ENCODE results near the gene DYNLRB2. TPM values are rescaled to one million over a fixed set of nuclear protein-coding genes. Genes with fewer than 3 reads are reported as not detected.
A peak's percentile ranks its signal among the peaks of the same experiment; 100 is the strongest.

The DYNLRB2 gene
- polyA plus RNA-seq, 2 donors = 0.69 to 1.00 TPM

DNA sequence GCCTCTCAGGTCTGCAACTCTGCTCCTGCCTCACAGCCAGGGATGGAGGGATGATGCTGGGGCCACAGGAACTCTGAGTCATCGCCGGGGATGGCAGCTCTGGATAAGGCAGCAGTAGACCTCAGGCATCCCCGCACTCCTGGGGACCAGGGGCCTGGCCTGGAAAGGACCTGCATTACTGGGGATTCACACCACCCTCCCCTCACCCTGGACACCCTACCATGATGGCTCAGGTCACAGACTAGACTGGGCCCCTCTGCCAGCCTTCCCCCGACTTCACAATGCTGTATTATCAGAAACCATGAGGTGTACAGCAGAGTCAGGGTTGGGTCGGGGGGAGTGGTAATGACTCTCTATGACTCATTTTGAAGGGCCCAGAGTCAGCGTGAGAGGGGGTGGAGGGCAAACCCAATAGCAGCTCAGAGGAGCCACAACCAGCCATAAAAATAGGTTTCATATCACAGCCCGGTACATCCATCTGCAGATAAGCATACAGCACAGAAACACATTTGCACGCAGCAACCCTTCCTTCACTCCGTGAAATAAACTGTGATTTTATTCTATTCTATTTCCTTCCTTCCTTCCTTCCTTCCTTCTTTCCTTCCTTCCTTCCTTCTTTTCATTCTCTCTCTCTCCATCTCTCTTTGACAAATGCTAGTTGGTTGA lies 28.8 kb downstream of the DYNLRB2 start:
- 47 to 49% methylated on average over 9 of the region's 9 CpGs for WGBS, 2 donors
- no peaks in the 10 kb centered on the region for H3K36me3 ChIP-seq (ENCODE audit: control insufficient read depth in 2 of 2, insufficient read depth in 2 of 2, low read length in 1 of 2)
- no peak overlapping the region for H3K4me3 ChIP-seq (ENCODE audit: low read depth in 1 of 2, low read length in 2 of 2)
- H3K4me1 ChIP-seq (ENCODE audit: control insufficient read depth in 2 of 2, insufficient read depth in 2 of 2, low read length in 1 of 2) = no peaks in the 10 kb centered on the region
- no peaks in the 10 kb centered on the region for H3K27me3 ChIP-seq (ENCODE audit: control insufficient read depth in 1 of 2, insufficient read depth in 2 of 2, low read length in 2 of 2)
- no peak overlapping the region for H3K27ac ChIP-seq (ENCODE audit: low read depth in 2 of 2, low read length in 1 of 2)
- H3K9me3 ChIP-seq (ENCODE audit: control insufficient read depth in 2 of 2, insufficient read depth in 1 of 2, low read depth in 1 of 2, low read length in 1 of 2) = peaks cover 0 to 5% of the 10 kb centered on the region in 2 donors

DNA sequence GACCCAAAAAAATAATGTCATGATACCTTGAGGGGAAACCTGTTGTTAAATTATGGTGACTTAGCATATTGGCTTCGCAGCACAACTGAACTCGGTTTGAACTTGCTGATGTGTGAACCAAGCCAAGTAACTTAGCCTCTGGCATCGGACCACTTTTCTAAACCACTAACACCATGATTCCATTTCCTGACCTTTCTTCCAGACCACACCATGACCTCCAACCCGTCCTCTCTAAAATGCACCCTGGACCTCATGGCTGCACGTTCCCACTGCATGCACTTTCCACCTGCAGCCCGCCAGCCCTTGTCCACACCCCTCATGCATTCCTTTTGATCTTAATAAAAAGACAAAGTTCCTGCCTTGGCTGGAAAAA lies 29.3 kb downstream of the DYNLRB2 start:
- H3K36me3 ChIP-seq (ENCODE audit: control insufficient read depth in 2 of 2, insufficient read depth in 2 of 2, low read length in 1 of 2) = no peaks in the 10 kb centered on the region
- H3K4me3 ChIP-seq (ENCODE audit: low read depth in 1 of 2, low read length in 2 of 2) = no peak overlapping the region
- no peaks in the 10 kb centered on the region for H3K4me1 ChIP-seq (ENCODE audit: control insufficient read depth in 2 of 2, insufficient read depth in 2 of 2, low read length in 1 of 2)
- H3K27me3 ChIP-seq (ENCODE audit: control insufficient read depth in 1 of 2, insufficient read depth in 2 of 2, low read length in 2 of 2) = no peaks in the 10 kb centered on the region
- 28 to 42% methylated on average over 6 of the region's 6 CpGs for WGBS, 2 donors
- no peak overlapping the region for H3K27ac ChIP-seq (ENCODE audit: low read depth in 2 of 2, low read length in 1 of 2)
- H3K9me3 ChIP-seq (ENCODE audit: control insufficient read depth in 2 of 2, insufficient read depth in 1 of 2, low read depth in 1 of 2, low read length in 1 of 2) = peaks cover 0 to 5% of the 10 kb centered on the region in 2 donors

DNA sequence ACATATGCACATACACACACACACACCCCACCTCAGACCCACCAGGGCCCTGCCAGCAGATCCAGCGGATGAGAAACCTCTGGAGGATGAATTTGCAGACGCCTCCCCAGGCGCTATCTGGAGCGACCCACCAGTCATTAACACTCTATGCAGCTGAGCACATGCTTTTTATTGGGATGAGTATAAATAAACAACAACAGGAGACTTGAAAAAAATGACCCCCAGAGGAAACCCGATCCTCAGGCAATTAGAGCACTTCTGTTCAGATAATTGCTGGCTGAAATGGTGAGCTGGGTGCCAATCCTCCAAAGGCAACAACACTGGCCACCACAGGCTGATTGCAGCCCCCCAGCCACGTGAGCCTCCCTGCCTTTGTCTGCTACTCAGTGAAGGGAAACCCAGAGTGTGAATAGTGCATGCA lies 32.9 kb downstream of the DYNLRB2 start:
- Histone ChIP-seq H3K27me3 (ENCODE audit: control insufficient read depth in 1 of 2, insufficient read depth in 2 of 2, low read length in 2 of 2) (no peaks in the 10 kb centered on the region), H3K4me1 (ENCODE audit: control insufficient read depth in 2 of 2, insufficient read depth in 2 of 2, low read length in 1 of 2) (no peaks in the 10 kb centered on the region), H3K36me3 (ENCODE audit: control insufficient read depth in 2 of 2, insufficient read depth in 2 of 2, low read length in 1 of 2) (no peaks in the 10 kb centered on the region), H3K27ac (ENCODE audit: low read depth in 2 of 2, low read length in 1 of 2) (no peak overlapping the region), H3K4me3 (ENCODE audit: low read depth in 1 of 2, low read length in 2 of 2) (no peak overlapping the region), H3K9me3 (ENCODE audit: control insufficient read depth in 2 of 2, insufficient read depth in 1 of 2, low read depth in 1 of 2, low read length in 1 of 2) (peaks cover 0 to 5% of the 10 kb centered on the region in 2 donors)
- WGBS, 2 donors = 72 to 75% methylated on average over 6 of the region's 6 CpGs

DNA sequence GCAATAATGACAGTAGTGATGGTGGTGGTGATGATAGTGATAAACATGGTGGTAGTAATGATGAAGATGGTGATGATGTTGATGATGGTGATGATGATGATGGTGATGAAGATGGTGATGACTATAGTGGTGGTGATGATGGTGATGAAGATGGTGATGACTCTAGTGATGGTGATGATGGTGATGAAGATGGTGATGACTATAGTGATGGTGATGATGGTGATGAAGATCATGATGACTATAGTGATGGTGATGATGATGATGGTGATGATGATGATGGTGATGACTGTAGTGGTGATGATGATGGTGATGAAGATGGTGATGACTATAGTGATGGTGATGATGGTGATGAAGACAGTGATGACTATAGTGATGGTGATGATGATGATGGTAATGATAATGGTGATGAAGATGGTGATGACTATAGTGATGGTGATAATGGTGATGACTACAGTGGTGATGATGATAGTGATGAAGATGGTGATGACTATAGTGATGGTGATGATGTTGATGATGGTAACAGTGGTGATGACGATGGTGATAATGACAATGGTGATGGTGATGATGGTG lies 35.6 kb downstream of the DYNLRB2 start:
- Histone ChIP-seq H3K4me3 (ENCODE audit: low read depth in 1 of 2, low read length in 2 of 2) (no peak overlapping the region), H3K9me3 (ENCODE audit: control insufficient read depth in 2 of 2, insufficient read depth in 1 of 2, low read depth in 1 of 2, low read length in 1 of 2) (peaks cover 0 to 2% of the 10 kb centered on the region in 2 donors), H3K36me3 (ENCODE audit: control insufficient read depth in 2 of 2, insufficient read depth in 2 of 2, low read length in 1 of 2) (no peaks in the 10 kb centered on the region), H3K27ac (ENCODE audit: low read depth in 2 of 2, low read length in 1 of 2) (no peak overlapping the region), H3K4me1 (ENCODE audit: control insufficient read depth in 2 of 2, insufficient read depth in 2 of 2, low read length in 1 of 2) (no peaks in the 10 kb centered on the region), H3K27me3 (ENCODE audit: control insufficient read depth in 1 of 2, insufficient read depth in 2 of 2, low read length in 2 of 2) (no peaks in the 10 kb centered on the region)
- WGBS, 2 donors = 89 to 94% methylated on average over 1 of the region's 1 CpG

- 68 to 82% methylated on average over 11 of the region's 11 CpGs for WGBS, 2 donors
These were observed 36.9 kb downstream of the DYNLRB2 start for GRCh38 chr16:80577485-80578280.

DNA sequence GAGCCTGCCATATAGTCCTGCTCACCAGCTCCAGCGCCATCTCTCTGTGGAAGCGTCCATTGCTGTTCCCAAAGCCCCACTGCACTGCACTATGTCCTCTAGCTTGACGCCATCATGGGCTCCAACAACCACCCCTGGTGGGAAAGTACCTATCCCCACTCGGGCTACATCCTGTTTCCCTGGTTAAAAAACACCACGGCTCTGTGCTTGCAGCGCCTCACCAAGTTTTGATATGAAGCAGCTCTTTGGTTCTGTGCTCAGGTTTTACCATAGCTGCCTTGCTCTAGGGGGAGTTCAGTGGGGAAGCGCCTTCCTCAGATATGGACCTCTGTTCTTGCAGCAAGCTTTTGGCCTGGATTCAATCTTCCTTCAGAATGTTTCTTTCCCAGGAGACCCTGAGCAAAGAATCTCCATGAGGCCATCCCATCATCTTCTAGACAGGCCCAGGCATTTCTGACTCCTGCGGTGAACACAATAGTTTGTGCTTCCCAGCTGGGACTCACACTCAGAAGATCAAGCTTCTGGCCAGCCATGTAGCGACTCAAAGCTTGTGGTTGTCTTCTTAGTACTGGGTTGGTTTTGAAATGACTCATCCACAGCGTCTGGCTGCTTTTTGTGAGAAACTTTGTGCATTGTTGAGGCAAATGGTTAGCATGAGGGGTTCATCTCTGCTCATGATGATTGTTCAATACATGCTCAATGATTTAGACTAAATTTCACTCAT lies 39.5 kb downstream of the DYNLRB2 start:
- H3K27me3 ChIP-seq (ENCODE audit: control insufficient read depth in 1 of 2, insufficient read depth in 2 of 2, low read length in 2 of 2) = no peaks in the 10 kb centered on the region
- H3K27ac ChIP-seq (ENCODE audit: low read depth in 2 of 2, low read length in 1 of 2) = peak overlapping the region in 1 of 2 donors; percentile 24
- H3K4me1 ChIP-seq (ENCODE audit: control insufficient read depth in 2 of 2, insufficient read depth in 2 of 2, low read length in 1 of 2) = peaks cover 0 to 3% of the 10 kb centered on the region in 2 donors
- no peaks in the 10 kb centered on the region for H3K36me3 ChIP-seq (ENCODE audit: control insufficient read depth in 2 of 2, insufficient read depth in 2 of 2, low read length in 1 of 2)
- WGBS, 2 donors = 69 to 77% methylated on average over 10 of the region's 10 CpGs
- H3K4me3 ChIP-seq (ENCODE audit: low read depth in 1 of 2, low read length in 2 of 2) = no peak overlapping the region
- no peaks in the 10 kb centered on the region for H3K9me3 ChIP-seq (ENCODE audit: control insufficient read depth in 2 of 2, insufficient read depth in 1 of 2, low read depth in 1 of 2, low read length in 1 of 2)

More at GRCh38 chr16:80577485-80578280, 36.9 kb downstream of the DYNLRB2 start:
- Histone ChIP-seq H3K27me3 (ENCODE audit: control insufficient read depth in 1 of 2, insufficient read depth in 2 of 2, low read length in 2 of 2) (no peaks in the 10 kb centered on the region), H3K36me3 (ENCODE audit: control insufficient read depth in 2 of 2, insufficient read depth in 2 of 2, low read length in 1 of 2) (no peaks in the 10 kb centered on the region), H3K27ac (ENCODE audit: low read depth in 2 of 2, low read length in 1 of 2) (no peak overlapping the region), H3K4me1 (ENCODE audit: control insufficient read depth in 2 of 2, insufficient read depth in 2 of 2, low read length in 1 of 2) (no peaks in the 10 kb centered on the region), H3K4me3 (ENCODE audit: low read depth in 1 of 2, low read length in 2 of 2) (no peak overlapping the region), H3K9me3 (ENCODE audit: control insufficient read depth in 2 of 2, insufficient read depth in 1 of 2, low read depth in 1 of 2, low read length in 1 of 2) (no peaks in the 10 kb centered on the region)

- H3K27me3 ChIP-seq (ENCODE audit: control insufficient read depth in 1 of 2, insufficient read depth in 2 of 2, low read length in 2 of 2) = no peaks in the 10 kb centered on the region
- H3K27ac ChIP-seq (ENCODE audit: low read depth in 2 of 2, low read length in 1 of 2) = no peak overlapping the region
- peaks cover 0 to 3% of the 10 kb centered on the region in 2 donors for H3K4me1 ChIP-seq (ENCODE audit: control insufficient read depth in 2 of 2, insufficient read depth in 2 of 2, low read length in 1 of 2)
- WGBS, 2 donors = 75 to 83% methylated on average over 3 of the region's 3 CpGs
- H3K9me3 ChIP-seq (ENCODE audit: control insufficient read depth in 2 of 2, insufficient read depth in 1 of 2, low read depth in 1 of 2, low read length in 1 of 2) = no peaks in the 10 kb centered on the region
- H3K36me3 ChIP-seq (ENCODE audit: control insufficient read depth in 2 of 2, insufficient read depth in 2 of 2, low read length in 1 of 2) = no peaks in the 10 kb centered on the region
- no peak overlapping the region for H3K4me3 ChIP-seq (ENCODE audit: low read depth in 1 of 2, low read length in 2 of 2)
These were observed 42.7 kb downstream of the DYNLRB2 start for GRCh38 chr16:80583466-80583865.

DNA sequence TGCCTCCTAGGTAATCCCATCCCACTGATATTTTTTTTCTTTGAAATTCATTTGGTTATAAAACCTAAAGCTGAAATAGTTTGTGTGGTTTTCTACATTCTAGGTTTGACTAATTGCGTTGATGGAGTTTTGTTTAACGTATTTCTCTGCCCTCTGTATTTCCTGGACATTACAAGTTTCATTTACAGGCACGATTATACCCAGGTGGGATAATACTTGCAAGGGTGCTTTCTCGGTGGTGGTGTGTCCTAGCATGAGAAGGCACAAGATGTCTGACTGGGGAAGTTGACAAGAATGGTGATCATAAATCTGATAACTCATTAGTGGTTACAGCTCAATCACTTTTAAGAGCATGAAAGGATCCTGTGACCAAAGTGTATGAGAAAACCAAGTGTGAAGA lies 45.0 kb downstream of the DYNLRB2 start:
- Histone ChIP-seq H3K9me3 (ENCODE audit: control insufficient read depth in 2 of 2, insufficient read depth in 1 of 2, low read depth in 1 of 2, low read length in 1 of 2) (no peaks in the 10 kb centered on the region), H3K36me3 (ENCODE audit: control insufficient read depth in 2 of 2, insufficient read depth in 2 of 2, low read length in 1 of 2) (no peaks in the 10 kb centered on the region), H3K27ac (ENCODE audit: low read depth in 2 of 2, low read length in 1 of 2) (no peak overlapping the region), H3K27me3 (ENCODE audit: control insufficient read depth in 1 of 2, insufficient read depth in 2 of 2, low read length in 2 of 2) (no peaks in the 10 kb centered on the region), H3K4me1 (ENCODE audit: control insufficient read depth in 2 of 2, insufficient read depth in 2 of 2, low read length in 1 of 2) (peaks cover 0 to 3% of the 10 kb centered on the region in 2 donors), H3K4me3 (ENCODE audit: low read depth in 1 of 2, low read length in 2 of 2) (no peak overlapping the region)
- 79% methylated on average over 4 of the region's 4 CpGs for WGBS, 2 donors

GRCh38 chr16:80586476-80586875 lies 45.7 kb downstream of the DYNLRB2 start:
- no peaks in the 10 kb centered on the region for H3K36me3 ChIP-seq (ENCODE audit: control insufficient read depth in 2 of 2, insufficient read depth in 2 of 2, low read length in 1 of 2)
- no peaks in the 10 kb centered on the region for H3K9me3 ChIP-seq (ENCODE audit: control insufficient read depth in 2 of 2, insufficient read depth in 1 of 2, low read depth in 1 of 2, low read length in 1 of 2)
- H3K27ac ChIP-seq (ENCODE audit: low read depth in 2 of 2, low read length in 1 of 2) = no peak overlapping the region
- no peaks in the 10 kb centered on the region for H3K27me3 ChIP-seq (ENCODE audit: control insufficient read depth in 1 of 2, insufficient read depth in 2 of 2, low read length in 2 of 2)
- peaks cover 0 to 3% of the 10 kb centered on the region in 2 donors for H3K4me1 ChIP-seq (ENCODE audit: control insufficient read depth in 2 of 2, insufficient read depth in 2 of 2, low read length in 1 of 2)
- no peak overlapping the region for H3K4me3 ChIP-seq (ENCODE audit: low read depth in 1 of 2, low read length in 2 of 2)
